ENCODE results near the gene HNRNPA1L2.

- no peak for TF ChIP-seq CTCF (IDR thresholded peaks at IDR 0.05; ENCODE audit: low read depth, low read length, poor library complexity, severe bottlenecking)
- no peak for TF ChIP-seq EZH2phosphoT487 (IDR thresholded peaks at IDR 0.05; ENCODE audit: borderline replicate concordance, low read length)
These were observed 22.0 kb downstream of the HNRNPA1L2 start for GRCh38 chr13:52664272-52664671.
